Kidney tubule cell (primary cell): ENCODE measurements around the gene UNC50.
"Not testable (repeated sequence)": the region's sequence is repeated elsewhere in the genome, so short reads cannot be mapped to it uniquely, and the experiment has no call there.

Experiments
- DNase-seq: peaks from one replicate; pipeline ENCODE4 v3.0.0-alpha.2; 2018; ENCODE audit warnings: low spot score

The UNC50 gene

DNA sequence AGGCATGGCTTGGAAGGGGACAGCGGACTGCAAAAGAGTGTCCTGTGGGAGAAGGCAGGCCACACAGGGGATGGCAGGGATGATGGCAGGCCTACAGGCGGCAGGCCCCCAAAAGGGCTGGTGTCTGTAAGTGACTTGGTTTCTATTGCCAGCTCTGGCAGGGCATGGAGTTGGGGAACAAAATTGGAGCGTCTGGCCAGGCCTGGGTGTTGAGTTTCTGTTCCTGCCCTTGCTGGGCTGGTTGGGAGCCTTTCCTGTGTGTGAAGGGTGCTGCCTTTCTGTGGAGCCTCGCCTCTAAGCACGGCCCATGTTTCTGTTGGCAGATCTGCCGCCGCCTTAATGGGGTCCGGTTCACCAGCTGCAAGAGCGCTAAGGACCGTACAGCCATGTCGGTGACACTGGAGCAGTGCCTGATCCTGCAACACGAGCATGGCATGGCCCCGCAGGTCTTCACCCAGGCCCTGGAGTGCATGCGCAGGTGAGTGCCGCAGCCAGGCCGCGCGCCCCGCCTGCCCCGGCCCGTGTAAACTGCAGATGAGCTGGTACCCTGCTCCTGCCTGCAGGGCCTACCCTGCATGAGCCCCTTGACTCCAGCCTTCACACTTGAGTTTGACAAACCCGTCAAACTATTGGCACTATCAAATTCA lies 31.6 kb upstream of the UNC50 start:
- no peak for DNase-seq

DNA sequence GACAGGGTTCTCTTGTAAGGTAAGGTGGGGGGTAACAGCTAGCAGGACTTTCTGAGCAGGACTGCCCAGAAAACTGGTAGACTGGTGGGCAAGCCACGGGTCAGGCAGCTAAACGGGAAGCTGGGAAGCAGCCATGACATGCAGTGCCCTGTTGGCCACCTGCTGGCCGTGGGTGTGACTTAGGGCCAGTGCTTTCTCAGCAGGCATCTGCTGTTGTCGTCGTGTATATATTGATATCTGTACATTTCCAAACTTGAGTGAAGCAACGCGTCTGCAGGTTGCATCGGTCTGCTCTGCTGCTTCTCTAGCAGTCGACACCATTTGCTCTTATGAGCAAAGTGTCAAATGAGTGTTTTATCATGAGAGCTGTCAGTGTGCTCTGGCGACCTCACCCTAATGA lies 31.1 kb upstream of the UNC50 start:
- DNase-seq, result no peak

DNA sequence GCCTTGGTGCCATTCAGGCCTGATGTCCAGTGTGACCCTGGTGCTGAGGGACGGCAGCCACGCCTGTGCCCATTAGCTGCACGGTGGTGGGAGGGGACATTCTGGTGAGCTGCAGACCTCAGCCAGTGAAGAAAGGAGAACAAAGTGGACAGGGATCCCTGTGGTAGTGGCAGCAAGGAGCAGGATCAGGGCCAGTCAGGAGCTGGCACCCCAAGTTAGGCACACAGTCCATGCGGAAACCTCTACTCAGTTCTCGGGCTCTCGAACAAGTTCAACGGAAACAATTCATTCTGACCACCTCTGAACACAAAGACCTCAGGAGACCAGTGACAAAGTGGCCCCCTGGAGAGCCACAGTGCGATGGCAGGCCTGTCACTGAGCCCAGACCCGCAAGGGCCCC lies 30.2 kb upstream of the UNC50 start:
- no peak for DNase-seq

DNA sequence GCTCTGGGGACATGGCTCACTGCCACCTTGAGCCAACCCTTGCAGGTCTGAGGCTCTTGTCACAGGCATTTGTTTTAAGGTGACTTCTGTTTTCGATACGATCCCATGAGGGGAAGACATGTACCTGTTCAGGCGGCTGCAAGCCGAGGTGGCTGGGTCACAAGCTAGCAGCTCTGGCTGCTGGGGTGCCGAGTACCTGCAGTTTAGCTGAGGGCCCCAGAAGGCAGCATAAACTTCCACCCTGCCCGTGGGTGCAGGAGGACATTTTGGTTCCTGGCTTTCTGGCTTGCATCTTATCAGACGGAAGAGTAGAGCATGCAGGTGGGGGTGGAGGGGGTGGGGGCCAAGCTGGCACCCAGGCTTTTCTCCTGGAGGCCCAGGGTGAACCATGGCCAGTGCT lies 28.5 kb upstream of the UNC50 start:
- DNase-seq, result no peak

DNA sequence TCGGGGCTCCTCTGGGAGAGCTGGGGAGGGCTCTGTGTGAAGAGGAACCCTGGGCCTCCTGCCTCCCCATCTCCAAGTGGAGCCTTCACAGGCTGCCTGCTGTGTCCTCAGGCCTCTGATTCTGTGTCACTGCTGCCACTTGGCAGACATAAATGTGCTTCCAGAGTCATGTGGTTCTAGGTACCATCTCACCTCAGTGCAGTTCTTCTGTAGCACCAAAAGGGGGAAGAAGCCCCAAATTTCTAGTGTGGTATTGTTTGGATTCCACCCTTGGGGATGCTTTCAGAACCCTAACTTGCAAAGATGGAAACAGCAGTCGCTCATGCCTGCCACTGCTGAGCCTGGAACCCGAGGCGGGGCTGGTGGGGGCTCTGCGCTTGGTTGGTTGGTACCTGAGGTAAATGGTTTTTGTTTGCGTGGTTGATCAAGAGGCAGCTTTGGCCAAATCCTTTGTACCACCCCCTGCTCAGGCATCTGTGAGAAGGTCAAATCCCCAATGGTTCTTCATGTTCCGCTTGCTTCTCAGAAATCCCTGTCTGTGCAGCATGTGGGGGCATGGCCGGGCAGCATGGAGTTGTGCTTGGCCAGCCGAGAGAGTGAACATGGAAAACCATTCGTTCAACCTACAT lies 27.6 kb upstream of the UNC50 start:
- DNase-seq, result no peak

DNA sequence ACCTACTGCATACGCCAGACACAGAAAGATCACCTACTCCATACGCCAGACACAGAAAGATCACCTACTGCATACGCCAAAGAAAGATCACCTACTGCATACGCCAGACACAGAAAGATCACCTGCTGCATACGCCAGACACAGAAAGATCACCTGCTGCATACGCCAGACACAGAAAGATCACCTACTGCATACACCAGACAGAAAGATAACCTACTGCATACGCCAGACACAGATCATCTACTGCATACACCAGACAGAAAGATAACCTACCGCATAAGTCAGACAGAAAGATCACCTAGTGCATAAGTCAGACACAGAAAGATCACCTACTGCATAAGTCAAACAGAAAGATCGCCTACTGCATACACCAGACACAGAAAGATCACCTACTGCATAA lies 25.9 kb upstream of the UNC50 start:
- no peak for DNase-seq

DNA sequence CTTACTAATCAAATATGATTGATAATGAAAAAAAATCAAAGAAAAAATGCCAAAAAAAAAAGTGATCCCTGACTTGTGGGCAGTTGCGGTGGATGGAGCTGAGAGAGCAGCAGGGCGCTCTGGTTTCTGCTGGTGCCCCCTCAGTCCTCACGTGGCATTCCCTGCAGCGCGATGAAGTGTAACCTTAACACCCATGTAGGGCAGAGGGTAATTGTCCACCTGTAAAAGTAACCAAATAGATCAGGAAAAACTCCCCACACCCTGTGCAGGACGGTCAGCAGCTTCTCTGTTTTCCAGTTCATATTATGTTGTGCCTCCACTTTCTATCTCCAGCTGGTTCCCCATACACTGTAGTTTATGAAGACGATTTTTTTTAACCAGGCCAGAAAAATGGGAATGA lies 25.1 kb upstream of the UNC50 start:
- DNase-seq, result no peak

DNA sequence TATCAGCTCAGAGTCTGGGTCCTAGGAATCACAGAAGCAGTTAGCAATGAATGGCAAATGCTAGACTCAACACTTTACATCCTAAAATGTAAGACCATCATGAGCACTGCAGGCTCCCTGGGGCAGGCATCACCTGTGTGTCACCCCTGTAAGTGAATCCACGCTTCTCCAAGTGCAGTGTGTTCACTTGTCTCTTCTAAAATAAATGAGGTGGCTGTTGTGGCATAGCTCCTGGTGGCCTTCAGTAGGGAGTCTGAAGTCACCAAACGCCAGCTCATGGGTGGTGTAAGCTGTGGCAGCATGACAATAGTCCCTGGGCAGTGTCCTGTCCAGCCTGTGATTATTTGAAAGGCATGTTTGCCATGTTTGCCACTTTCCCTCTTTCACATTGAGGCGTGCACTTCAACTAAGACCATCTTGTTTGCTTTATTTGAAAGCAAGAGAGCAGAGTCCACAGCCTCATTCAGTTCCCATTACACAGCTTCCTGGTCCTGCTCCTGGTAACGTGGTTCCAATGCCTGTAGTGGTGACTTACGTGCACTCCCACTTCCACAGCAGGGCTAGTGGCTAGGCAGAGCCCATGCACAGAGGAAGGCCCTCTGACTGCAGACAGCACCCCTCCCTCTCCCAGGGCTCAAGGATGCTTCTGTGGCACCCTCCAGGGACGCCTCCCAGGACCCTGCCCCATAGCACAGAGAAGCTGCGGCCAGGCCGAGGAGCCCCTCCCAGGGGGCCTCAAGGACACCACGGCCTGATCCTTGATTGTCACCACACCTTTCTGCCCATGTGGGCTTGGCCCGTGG lies 24.4 kb upstream of the UNC50 start:
- DNase-seq, result no peak

DNA sequence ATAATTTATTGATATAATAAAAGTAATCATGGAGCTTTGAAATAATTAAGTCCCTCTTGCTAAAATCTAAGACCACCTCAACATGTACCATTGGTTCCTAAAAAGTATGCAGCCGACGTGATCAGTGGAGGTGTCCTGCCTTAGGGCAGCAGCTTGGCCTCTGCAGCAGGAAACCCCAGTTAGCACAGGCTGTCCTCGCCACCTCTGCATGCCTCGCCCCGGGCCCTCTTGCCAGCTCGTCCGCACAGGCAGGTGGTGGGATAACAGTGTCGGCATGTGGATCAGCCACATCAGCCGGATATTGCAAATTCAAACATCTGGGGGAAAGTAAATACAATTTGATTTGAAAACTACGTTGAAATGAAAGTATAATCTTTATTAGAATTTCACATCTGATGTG lies 23.0 kb upstream of the UNC50 start:
- DNase-seq, result no peak

DNA sequence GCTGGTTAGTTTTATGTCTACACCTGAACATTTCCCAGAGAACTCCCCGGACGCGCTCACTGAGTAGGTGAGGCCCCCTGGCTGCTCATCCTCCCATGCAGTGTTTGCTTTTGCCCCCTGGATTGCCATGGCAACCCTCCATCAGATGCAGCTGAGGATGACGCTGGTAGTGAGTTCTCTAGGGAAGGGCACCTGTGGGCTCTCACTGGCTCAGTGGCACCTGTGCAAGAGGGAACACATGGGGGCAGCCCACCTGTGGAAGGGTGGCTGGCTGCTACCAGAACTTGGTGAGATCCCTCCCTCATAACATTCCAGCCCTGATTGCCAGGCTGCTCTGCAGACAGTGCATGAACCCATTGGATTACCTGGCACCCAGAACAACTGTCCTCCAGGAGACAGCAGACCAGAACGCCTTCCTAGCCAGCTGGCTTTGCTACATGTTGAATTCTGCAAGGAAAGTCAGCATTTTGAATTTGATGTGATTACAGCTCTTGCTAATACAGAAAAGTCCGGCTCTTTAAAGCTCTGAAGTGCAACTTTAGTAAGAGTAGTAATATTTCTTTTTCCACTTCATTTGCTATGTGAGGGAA lies 21.7 kb upstream of the UNC50 start:
- no peak for DNase-seq

DNA sequence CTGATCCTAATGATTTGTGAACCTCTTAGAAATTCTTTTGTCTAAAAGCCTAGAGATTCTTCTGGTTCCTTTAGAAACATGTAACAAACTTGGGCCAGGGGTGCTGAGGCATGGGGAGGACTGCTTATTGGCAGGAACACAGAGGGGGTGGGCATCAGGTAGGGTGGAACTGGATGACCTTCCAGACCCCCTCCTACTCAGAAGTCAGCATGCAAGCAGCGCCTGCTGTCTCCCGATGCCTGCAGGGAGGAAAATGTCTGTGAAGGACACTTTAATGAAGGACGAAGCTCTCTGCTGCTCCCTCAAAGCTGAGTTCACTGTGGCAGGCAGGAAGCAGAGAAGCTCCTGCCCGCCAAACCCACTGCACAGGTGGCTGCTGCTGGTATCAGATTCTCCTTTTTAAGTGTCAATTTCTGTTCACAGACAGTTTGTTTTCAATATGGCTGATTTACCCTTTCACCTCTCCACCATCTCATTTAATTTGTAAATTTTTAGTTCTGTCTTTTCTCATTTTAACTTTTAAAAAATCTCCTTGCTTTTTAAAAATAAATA lies 19.4 kb upstream of the UNC50 start:
- DNase-seq, result no peak

DNA sequence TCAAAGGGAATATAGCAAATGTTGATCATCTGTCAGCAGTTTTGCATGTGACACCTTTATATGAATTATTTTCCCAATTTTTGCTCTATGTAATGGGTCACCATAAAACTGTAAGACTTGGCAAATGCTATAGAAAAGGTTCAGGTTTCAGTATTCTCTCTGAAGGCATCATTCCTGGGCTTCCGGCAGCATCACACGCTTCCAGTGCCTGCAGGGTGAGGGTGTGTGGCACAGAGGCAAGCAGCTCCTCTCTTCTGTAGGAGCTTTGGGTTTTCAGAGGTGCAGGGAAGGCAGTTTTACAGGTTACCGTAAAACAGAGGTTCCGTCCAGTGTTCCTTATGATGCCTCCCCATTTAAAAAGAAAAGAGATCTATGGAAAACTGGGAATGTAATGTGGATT lies 18.9 kb upstream of the UNC50 start:
- DNase-seq, result no peak

DNA sequence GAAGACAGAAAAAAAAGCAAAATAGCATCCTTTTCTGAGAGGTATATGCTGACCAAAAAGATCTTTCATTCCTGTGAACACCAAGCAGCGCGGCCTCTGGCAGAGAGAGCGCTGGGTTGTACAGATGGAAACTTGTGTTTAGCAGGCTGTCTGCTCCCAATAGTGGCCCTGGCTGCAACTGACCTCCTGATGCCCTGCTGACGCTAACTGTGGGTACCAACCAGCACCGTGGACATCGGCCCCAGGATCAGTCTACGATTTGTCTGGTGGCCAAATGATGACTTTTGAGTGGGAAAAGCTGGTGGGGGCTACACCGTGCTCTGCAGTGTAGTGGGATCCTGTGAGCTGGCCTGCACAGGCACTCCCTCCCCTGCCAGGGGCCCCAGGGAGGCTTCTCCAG lies 15.8 kb upstream of the UNC50 start:
- no peak for DNase-seq

DNA sequence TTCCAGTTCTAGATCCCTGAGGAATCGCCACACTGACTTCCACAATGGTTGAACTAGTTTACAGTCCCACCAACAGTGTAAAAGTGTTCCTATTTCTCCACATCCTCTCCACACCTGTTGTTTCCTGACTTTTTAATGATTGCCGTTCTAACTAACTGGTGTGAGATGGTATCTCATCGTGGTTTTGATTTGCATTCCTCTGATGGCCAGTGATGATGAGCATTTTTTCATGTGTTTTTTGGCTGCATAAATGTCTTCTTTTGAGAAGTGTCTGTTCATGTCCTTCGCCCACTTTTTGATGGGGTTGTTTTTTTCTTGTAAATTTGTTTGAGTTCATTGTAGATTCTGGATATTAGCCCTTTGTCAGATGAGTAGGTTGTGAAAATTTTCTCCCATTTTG lies 13.7 kb upstream of the UNC50 start:
- not testable (repeated sequence) for DNase-seq

DNA sequence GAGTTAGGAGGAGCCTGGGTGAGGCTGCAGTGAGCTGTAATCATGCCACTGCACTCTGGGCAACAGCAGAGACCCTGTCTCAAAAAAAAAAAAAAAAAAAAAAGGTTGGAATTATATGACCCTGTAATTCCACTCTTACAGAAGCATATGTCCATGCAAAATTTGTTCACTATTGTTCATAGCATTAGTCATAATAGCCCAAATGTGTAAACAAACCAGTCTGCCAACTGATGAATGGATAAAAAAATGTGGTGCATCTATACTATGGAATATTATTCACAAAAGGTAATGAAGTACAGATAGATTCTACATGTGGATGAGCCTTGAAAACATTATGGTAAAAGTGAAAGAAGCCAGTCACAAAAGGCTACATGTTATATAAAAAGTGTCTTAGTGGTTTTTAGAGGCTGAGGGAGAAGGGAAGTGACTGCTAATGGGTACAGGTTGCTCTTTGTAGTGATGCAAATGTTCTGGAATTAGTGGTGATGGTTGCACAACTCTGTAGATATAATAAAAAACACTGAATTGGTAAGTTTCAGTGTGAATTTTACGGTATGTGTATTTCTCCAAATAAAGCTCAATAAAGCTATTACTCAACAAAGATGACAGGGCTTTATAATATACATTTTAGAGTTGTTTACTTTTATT lies 9.5 kb upstream of the UNC50 start:
- DNase-seq, result no peak

DNA sequence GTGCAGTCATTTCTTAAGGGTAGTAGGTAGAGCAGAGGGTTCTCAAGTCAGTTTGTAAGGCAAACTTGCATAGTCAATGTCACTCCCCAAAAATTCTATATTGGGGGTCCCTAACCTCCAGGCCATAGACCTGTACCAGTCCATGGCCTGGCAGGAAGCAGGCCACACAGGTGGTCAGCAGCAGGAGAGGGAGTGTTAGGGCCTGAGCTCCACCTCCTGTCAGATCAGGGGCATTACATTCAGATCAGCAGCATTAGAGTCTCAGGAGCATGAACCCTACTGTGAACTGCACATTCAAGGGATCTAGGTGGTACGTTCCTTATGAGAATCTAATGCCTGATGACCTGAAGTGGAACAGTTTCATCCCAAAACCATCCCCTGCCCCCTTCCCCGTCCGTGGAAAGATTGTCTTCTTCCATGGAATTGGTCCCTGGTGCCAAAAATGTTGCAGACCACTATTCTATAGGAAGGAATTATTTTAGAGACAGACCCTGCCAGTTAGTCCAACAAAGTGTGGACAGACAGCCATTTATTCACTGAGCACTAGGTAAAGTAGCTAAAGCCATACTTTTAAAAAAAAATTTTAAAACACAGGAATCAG lies 6.8 kb upstream of the UNC50 start:
- peak; percentile 59 for DNase-seq

DNA sequence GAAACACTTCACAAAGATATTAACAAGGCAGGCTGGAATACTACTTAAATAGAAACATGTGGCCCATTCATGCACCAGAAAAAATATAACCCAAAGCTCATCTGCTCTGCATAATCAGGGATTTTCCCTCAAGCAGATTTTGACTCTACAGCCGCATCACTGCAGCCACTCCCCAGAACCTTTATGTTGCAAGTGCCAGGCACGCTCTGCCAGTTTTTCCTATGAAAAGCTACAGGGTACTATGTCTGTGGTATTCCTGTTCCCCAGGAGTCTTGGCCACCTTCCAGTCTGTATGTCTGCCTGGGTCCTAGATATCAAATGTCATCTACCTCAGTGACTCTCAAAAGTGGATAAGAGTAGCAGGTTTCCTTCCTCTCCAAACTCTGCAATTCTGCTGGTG lies 3.8 kb upstream of the UNC50 start:
- no peak for DNase-seq

DNA sequence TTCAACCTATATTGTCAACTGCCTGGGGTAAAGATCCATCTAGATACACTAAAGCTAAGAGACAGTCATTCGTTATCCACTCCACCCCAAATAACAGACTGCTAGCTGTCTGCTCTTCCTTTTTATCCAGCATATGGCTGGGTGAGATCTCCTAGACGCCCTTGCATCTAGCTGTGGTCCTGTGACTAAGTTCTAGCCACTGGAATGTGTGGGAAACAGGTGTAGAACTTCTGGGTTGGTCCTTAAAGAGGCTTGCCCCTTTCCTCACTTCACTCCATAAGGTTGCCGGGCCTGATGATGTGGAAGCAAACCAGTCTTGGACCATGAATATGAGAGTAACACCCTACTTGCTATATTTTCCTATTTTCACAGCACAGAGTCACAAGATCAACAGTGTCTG lies 3.3 kb upstream of the UNC50 start:
- DNase-seq, result no peak

DNA sequence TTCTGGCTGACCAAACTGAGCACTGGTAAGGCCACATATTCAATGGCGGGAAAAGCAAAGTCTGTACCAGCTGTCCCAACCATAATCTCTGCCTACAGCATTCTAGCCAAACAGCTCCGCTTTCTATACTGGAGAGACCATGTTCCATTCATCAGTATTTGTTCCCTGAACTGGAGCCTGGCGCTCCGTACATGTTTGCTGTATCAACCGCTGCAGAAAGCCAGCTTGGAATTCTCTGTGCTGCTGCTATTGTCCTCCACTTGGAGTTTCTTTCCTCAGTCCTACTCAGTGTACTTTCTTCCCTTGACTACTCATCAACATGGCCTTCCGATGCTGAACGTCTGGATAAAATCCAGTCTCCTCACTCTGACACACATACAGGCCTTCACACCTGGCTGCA lies 2.0 kb upstream of the UNC50 start:
- DNase-seq, result no peak

DNA sequence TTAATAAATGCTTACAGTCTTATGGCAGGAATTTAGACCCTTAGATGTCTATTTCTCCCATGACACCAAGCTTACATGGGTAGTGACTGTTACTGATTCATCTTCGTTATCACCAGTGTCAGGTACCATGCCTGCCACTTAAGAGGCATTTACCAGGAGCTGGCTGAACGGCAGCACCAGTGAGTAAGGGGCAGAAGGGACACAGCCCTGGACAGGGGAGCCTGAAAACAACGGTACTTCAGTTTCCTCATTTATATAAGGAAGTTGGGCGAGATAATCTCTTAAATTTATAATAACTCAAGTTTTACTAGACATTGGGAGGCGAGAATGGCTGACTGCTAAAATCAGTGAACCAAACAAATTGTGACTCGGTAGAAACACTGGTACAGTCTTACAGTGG lies 1.3 kb upstream of the UNC50 start:
- no peak for DNase-seq

DNA sequence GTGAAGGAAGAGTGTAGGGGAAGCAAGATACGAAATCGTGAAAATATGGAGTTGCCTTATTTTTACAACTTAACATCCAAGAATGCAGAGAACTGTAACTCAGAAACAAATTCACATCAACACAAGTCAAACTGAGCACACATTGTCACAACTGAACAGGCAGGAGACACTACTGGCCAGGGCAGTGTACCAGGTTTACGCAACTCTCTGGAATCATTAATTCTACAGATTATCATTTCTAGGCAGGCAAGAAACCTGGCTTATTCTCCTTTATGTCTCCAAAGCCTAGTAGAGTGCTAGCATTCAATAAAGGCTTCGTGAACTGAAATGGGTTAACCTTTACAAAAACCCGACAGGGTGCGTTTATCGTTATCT lies 661 bp upstream of the UNC50 start:
- DNase-seq, result peak; percentile 20
